A549 (cell line): Measurements from ENCODE around the gene HIVEP3.

Source experiments
- BHLHE40 ChIP-seq: IDR thresholded peaks from 2 replicates; pipeline ENCODE4 v1.6.1; 2012; ENCODE audit warnings: low read depth, low read length, inconsistent platforms
- CBX8 ChIP-seq: fragments of 200-600 bp; sonication (generic); IDR thresholded peaks from 2 replicates; pipeline ENCODE4 v1.6.1; 2016
- CEBPB ChIP-seq, 2 experiments: fragments of >200 bp in 1 of 2; sonication (Bioruptor Twin) in 1 of 2; formaldehyde crosslinking in 1 of 2; IDR thresholded peaks; 2 replicates each; pipeline ENCODE4 v1.6.1; 2012 to 2016
- CHD2 ChIP-seq: fragments of 150-350 bp; IDR thresholded peaks from 2 replicates; pipeline ENCODE4 v1.6.1; 2014; ENCODE audit warnings: low read length; ENCODE audit not compliant: partially characterized antibody
- CTCF ChIP-seq: fragments of >200 bp; sonication (Bioruptor Twin); formaldehyde crosslinking; IDR thresholded peaks from 3 replicates; pipeline ENCODE4 v1.5.1; 2016
- HOXA7 ChIP-seq: fragments of 250-450 bp; sonication (Bioruptor Pico); IDR thresholded peaks from 2 replicates; pipeline ENCODE4 v1.5.0; 2020; ENCODE audit warnings: mild to moderate bottlenecking, moderate library complexity
- KDM1A ChIP-seq: fragments of 200-600 bp; sonication (generic); IDR thresholded peaks from 2 replicates; pipeline ENCODE4 v1.6.1; 2016; ENCODE audit warnings: low read depth, mild to moderate bottlenecking
- MAX ChIP-seq: IDR thresholded peaks from 2 replicates; pipeline ENCODE4 v1.6.1; 2012
- PBX3 ChIP-seq: IDR thresholded peaks from 2 replicates; pipeline ENCODE4 v1.6.1; 2012
- POLR2A ChIP-seq: IDR thresholded peaks from 2 replicates; pipeline ENCODE4 v1.6.1; 2012; ENCODE audit warnings: mild to moderate bottlenecking, low read length
- RCOR1 ChIP-seq: fragments of 150-350 bp; IDR thresholded peaks from 2 replicates; pipeline ENCODE4 v1.6.1; 2014; ENCODE audit warnings: antibody characterized with exemption, low read length, low read depth
- RFX5 ChIP-seq: fragments of 450-650 bp; IDR thresholded peaks from 2 replicates; pipeline ENCODE4 v1.7.1; 2014; ENCODE audit warnings: antibody characterized with exemption, mild to moderate bottlenecking, moderate library complexity
- USF2 ChIP-seq: fragments of 450-650 bp; IDR thresholded peaks from 2 replicates; pipeline ENCODE4 v1.6.1; 2014; ENCODE audit warnings: antibody characterized with exemption

GRCh38 chr1:41855713-41856112, 63.0 kb downstream of the HIVEP3 start:
- TF ChIP-seq CTCF (no peak), USF2 (no peak), HOXA7 (CRISPR knock-in tag) (no peak), MAX (no peak), CEBPB (IDR thresholded peaks at IDR 0.05) (no peak), RCOR1 (no peak), RFX5 (no peak), KDM1A (no peak), CBX8 (no peak), BHLHE40 (no peak), CHD2 (no peak), POLR2A (no peak), PBX3 (no peak)
